ENCODE results near the gene AMIGO2.

- TF ChIP-seq CTCF (conservative IDR thresholded peaks at IDR 0.05 in 1 of 2, IDR thresholded peaks at IDR 0.05 in 1 of 2; ENCODE audit: low read depth in 1 of 2, low read length in 2 of 2) (no peak), EZH2 (IDR thresholded peaks at IDR 0.05; ENCODE audit: low read length, missing control alignments) (no peak)
Observed at GRCh38 chr12:47079981-47080724, 394 bp upstream of the AMIGO2 start.

Data from fibroblast of lung (primary cell).